ENCODE measurements around the gene ZNF608. TPM values are rescaled to one million over a fixed set of nuclear protein-coding genes. Genes with fewer than 3 reads are reported as not detected.

Gene ZNF608
- total RNA-seq, 1 experiment from 2014 or later: 5.6 TPM

DNA sequence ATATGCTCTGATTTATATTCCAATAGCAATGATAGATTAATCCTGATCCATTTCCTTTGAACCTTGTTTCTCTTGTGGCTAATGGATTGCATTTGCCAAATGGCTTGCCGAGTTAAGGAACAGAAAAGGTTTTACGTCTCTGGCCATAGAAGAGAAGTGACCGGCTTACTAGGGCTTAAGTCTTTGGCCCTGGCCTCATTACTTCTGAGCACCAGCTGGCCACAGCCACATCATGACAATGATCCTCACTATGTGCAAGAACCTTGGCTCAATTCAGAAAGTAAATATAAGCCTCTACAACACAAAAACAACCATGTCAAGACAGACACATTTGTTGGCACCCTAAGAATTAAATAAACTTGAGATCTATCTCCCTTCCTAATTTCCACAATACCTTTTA lies 46.1 kb downstream of the ZNF608 start:
- Histone ChIP-seq H3K79me2 (ENCODE audit: insufficient read depth, low read length) (no peaks in the 10 kb centered on the region), H3K4me2 (ENCODE audit: low read length) (no peak overlapping the region), H3K9me3 (ENCODE audit: control insufficient read depth in 1 of 2, insufficient read depth in 1 of 2, low read depth in 1 of 2, low read length in 2 of 2) (no peaks in the 10 kb centered on the region), H3K4me3 (replicated peaks in 1 of 2; ENCODE audit: low read depth in 1 of 2, low read length in 2 of 2) (no peak overlapping the region), H2AFZ (ENCODE audit: low read depth, low read length, poor library complexity, severe bottlenecking) (no peak overlapping the region), H3K4me1 (ENCODE audit: control insufficient read depth in 1 of 2, insufficient read depth in 2 of 2, low read length in 2 of 2) (no peaks in the 10 kb centered on the region), H3K9ac (ENCODE audit: low read length) (no peak overlapping the region), H3K9me2 (ENCODE audit: insufficient read depth) (no peaks in the 10 kb centered on the region), H3K27me3 (ENCODE audit: insufficient read depth, low read length) (no peaks in the 10 kb centered on the region), H3K27ac (ENCODE audit: low read depth, low read length) (no peak overlapping the region), H3K36me3 (ENCODE audit: control insufficient read depth in 1 of 2, insufficient read depth in 2 of 2, low read length in 2 of 2) (no peaks in the 10 kb centered on the region), H4K20me1 (ENCODE audit: insufficient read depth) (no peaks in the 10 kb centered on the region)
- intact Hi-C loops (cut with micrococcal nuclease): no loop called here
- no peak for DNase-seq (ENCODE audit: low read depth, low spot score)
- BruUV-seq (replicated peaks): no TSS peak
- ChIA-PET POLR2A (no interaction called here), CTCF (no interaction called here), RAD21 (ENCODE audit: low non-redundant PET in 1 of 2, low total read pairs in 2 of 2, uncharacterized antibody in 2 of 2, unreplicated experiment in 2 of 2) (no interaction called here)
- TF ChIP-seq, protein P1, sequence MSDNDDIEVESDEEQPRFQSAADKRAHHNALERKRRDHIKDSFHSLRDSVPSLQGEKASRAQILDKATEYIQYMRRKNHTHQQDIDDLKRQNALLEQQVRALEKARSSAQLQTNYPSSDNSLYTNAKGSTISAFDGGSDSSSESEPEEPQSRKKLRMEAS (IDR thresholded peaks at IDR 0.05): no peak
- TF ChIP-seq YY1 (IDR thresholded peaks at IDR 0.05; ENCODE audit: extremely low read depth, insufficient replicate concordance, low read depth, low read length) (no peak), RAD21 (IDR thresholded peaks at IDR 0.05; ENCODE audit: low read depth) (no peak), CEBPB (IDR thresholded peaks at IDR 0.05; ENCODE audit: low read depth) (no peak), ZNF274 (IDR thresholded peaks at IDR 0.05; ENCODE audit: low read depth, low read length) (no peak), SIN3A (IDR thresholded peaks at IDR 0.05; ENCODE audit: low read depth) (no peak), POLR2A (IDR thresholded peaks at IDR 0.05; ENCODE audit: borderline replicate concordance, extremely low read depth, insufficient read depth, insufficient read length) (no peak), EGR1 (IDR thresholded peaks at IDR 0.05; ENCODE audit: low read depth) (no peak), EZH2phosphoT487 (IDR thresholded peaks at IDR 0.05; ENCODE audit: borderline replicate concordance) (no peak), CBX3 (IDR thresholded peaks at IDR 0.05; ENCODE audit: low read depth) (no peak), JUND (IDR thresholded peaks at IDR 0.05) (no peak), POLR2AphosphoS5 (IDR thresholded peaks at IDR 0.05; ENCODE audit: low read depth, low read length) (no peak), SP1 (IDR thresholded peaks at IDR 0.05; ENCODE audit: low read depth) (no peak), FOSL1 (IDR thresholded peaks at IDR 0.05; ENCODE audit: low read depth) (no peak), ELF1 (IDR thresholded peaks at IDR 0.05; ENCODE audit: borderline replicate concordance, low read depth) (no peak), EZH2 (IDR thresholded peaks at IDR 0.05) (no peak), ZFX (IDR thresholded peaks at IDR 0.05) (no peak)
- TF ChIP-seq, protein P2, sequence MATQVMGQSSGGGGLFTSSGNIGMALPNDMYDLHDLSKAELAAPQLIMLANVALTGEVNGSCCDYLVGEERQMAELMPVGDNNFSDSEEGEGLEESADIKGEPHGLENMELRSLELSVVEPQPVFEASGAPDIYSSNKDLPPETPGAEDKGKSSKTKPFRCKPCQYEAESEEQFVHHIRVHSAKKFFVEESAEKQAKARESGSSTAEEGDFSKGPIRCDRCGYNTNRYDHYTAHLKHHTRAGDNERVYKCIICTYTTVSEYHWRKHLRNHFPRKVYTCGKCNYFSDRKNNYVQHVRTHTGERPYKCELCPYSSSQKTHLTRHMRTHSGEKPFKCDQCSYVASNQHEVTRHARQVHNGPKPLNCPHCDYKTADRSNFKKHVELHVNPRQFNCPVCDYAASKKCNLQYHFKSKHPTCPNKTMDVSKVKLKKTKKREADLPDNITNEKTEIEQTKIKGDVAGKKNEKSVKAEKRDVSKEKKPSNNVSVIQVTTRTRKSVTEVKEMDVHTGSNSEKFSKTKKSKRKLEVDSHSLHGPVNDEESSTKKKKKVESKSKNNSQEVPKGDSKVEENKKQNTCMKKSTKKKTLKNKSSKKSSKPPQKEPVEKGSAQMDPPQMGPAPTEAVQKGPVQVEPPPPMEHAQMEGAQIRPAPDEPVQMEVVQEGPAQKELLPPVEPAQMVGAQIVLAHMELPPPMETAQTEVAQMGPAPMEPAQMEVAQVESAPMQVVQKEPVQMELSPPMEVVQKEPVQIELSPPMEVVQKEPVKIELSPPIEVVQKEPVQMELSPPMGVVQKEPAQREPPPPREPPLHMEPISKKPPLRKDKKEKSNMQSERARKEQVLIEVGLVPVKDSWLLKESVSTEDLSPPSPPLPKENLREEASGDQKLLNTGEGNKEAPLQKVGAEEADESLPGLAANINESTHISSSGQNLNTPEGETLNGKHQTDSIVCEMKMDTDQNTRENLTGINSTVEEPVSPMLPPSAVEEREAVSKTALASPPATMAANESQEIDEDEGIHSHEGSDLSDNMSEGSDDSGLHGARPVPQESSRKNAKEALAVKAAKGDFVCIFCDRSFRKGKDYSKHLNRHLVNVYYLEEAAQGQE (IDR thresholded peaks at IDR 0.05; ENCODE audit: low read depth): no peak
- TF ChIP-seq, protein P3, sequence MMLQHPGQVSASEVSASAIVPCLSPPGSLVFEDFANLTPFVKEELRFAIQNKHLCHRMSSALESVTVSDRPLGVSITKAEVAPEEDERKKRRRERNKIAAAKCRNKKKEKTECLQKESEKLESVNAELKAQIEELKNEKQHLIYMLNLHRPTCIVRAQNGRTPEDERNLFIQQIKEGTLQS (IDR thresholded peaks at IDR 0.05): no peak
- TF ChIP-seq, protein P4, sequence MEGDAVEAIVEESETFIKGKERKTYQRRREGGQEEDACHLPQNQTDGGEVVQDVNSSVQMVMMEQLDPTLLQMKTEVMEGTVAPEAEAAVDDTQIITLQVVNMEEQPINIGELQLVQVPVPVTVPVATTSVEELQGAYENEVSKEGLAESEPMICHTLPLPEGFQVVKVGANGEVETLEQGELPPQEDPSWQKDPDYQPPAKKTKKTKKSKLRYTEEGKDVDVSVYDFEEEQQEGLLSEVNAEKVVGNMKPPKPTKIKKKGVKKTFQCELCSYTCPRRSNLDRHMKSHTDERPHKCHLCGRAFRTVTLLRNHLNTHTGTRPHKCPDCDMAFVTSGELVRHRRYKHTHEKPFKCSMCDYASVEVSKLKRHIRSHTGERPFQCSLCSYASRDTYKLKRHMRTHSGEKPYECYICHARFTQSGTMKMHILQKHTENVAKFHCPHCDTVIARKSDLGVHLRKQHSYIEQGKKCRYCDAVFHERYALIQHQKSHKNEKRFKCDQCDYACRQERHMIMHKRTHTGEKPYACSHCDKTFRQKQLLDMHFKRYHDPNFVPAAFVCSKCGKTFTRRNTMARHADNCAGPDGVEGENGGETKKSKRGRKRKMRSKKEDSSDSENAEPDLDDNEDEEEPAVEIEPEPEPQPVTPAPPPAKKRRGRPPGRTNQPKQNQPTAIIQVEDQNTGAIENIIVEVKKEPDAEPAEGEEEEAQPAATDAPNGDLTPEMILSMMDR (IDR thresholded peaks at IDR 0.05 in 2 of 3, conservative IDR thresholded peaks at IDR 0.05 in 1 of 3; ENCODE audit: borderline replicate concordance in 1 of 3, insufficient read depth in 1 of 3, low read depth in 2 of 3, low read length in 2 of 3): no peak
- no peak for ATAC-seq

Measured in HCT116 (cell line).